HepG2 (cell line): ENCODE data around the gene NDUFB6. TPM values are rescaled to one million over a fixed set of nuclear protein-coding genes. Genes with fewer than 3 reads are reported as not detected.

Experiments used
- CAMTA2 ChIP-seq: sonication (generic); formaldehyde crosslinking; IDR thresholded peaks from 2 replicates; pipeline ENCODE4 v1.4.0; 2020; ENCODE audit warnings: mild to moderate bottlenecking, missing genetic modification reagents, borderline replicate concordance
- DPF2 ChIP-seq: sonication (generic); formaldehyde crosslinking; IDR thresholded peaks from 2 replicates; pipeline ENCODE4 v1.4.0; 2020; ENCODE audit warnings: mild to moderate bottlenecking, low read depth, missing genetic modification reagents, borderline replicate concordance
- GPBP1L1 ChIP-seq: sonication (generic); formaldehyde crosslinking; IDR thresholded peaks from 2 replicates; pipeline ENCODE4 v1.5.0; 2020; ENCODE audit warnings: mild to moderate bottlenecking, missing genetic modification reagents
- KLF15 ChIP-seq: sonication (generic); formaldehyde crosslinking; IDR thresholded peaks from 2 replicates; pipeline ENCODE4 v1.8.1; 2023; ENCODE audit warnings: borderline replicate concordance, mild to moderate bottlenecking, inconsistent platforms, missing genetic modification reagents, mixed read lengths
- LCORL ChIP-seq, 2 experiments: fragments of 450-650 bp in 1 of 2; sonication (generic) in 1 of 2; formaldehyde crosslinking in 1 of 2; IDR thresholded peaks; 2 replicates each; pipeline versions ENCODE4 v1.5.0 to v1.6.1; 2017 to 2020; ENCODE audit warnings: antibody characterized with exemption in 1 of 2, missing genetic modification reagents in 1 of 2
- NR2F2 ChIP-seq: IDR thresholded peaks from 2 replicates; pipeline ENCODE4 v1.6.1; 2012; ENCODE audit warnings: low read depth, inconsistent platforms, borderline replicate concordance
- RELA ChIP-seq: sonication (generic); formaldehyde crosslinking; IDR thresholded peaks from 2 replicates; pipeline ENCODE4 v1.4.0; 2020; ENCODE audit warnings: missing genetic modification reagents
- RNF2 ChIP-seq: fragments of 450-650 bp; conservative IDR thresholded peaks from 2 replicates; pipeline ENCODE4 v1.6.1; 2016; ENCODE audit warnings: low read depth
- THAP9 ChIP-seq: sonication (generic); formaldehyde crosslinking; IDR thresholded peaks from 2 replicates; pipeline ENCODE4; 2020; ENCODE audit warnings: missing genetic modification reagents, mild to moderate bottlenecking, borderline replicate concordance
- USF2 ChIP-seq, 2 experiments: sonication (generic) in 1 of 2; formaldehyde crosslinking in 1 of 2; IDR thresholded peaks; 2 replicates each; pipeline versions ENCODE4 v1.5.1 to v1.6.1; 2011 to 2020; ENCODE audit warnings: borderline replicate concordance in 1 of 2, low read depth in 1 of 2, low read length in 1 of 2, mild to moderate bottlenecking in 1 of 2, missing genetic modification reagents in 1 of 2, moderate library complexity in 1 of 2
- ZFP1 ChIP-seq: IDR thresholded peaks from 2 replicates; pipeline ENCODE4 v1.6.1; 2016
- ZNF446 ChIP-seq: sonication (generic); formaldehyde crosslinking; IDR thresholded peaks from 2 replicates; pipeline ENCODE4 v1.5.0; 2020; ENCODE audit warnings: mild to moderate bottlenecking, missing genetic modification reagents
- ZNF607 ChIP-seq: sonication (generic); formaldehyde crosslinking; IDR thresholded peaks from 2 replicates; pipeline ENCODE4 v1.5.1; 2020; ENCODE audit warnings: missing genetic modification reagents, mild to moderate bottlenecking, borderline replicate concordance
- ZNF687 ChIP-seq: sonication (generic); formaldehyde crosslinking; IDR thresholded peaks from 2 replicates; pipeline ENCODE4 v1.5.1; 2020; ENCODE audit warnings: mild to moderate bottlenecking, missing genetic modification reagents, moderate library complexity
- ZNF713 ChIP-seq: sonication (generic); formaldehyde crosslinking; IDR thresholded peaks from 2 replicates; pipeline ENCODE4 v1.4.0; 2020; ENCODE audit warnings: mild to moderate bottlenecking, missing genetic modification reagents
- ZNF841 ChIP-seq: sonication (generic); formaldehyde crosslinking; IDR thresholded peaks from 2 replicates; pipeline ENCODE4 v1.8.1; 2023; ENCODE audit warnings: missing genetic modification reagents, borderline replicate concordance
- polyA plus RNA-seq, 8 experiments: library from polyadenylated mRNA; depleted of rRNA in 3 of 8; stranded (reverse) in 7 of 8; unstranded in 1 of 8; fragments of >200 nt; fragmentation: Illumina TruSeq in 4 of 8; extraction: Trizol in 4 of 8; gene quantifications; 2 replicates each; pipeline versions ENCODE4 v1.2.1 to v1.2.3, GENCODE V29; 2011 to 2016; ENCODE audit warnings: low read depth in 4 of 8, missing spikeins in 1 of 8, mixed read lengths in 1 of 8; ENCODE audit not compliant: insufficient read depth in 1 of 8
- total RNA-seq, 5 experiments: library from RNA; depleted of rRNA; stranded (reverse); fragments of >200 nt; fragmentation: Illumina TruSeq; extraction: Trizol; gene quantifications; 2 replicates each; pipeline ENCODE4 v1.2.3, GENCODE V29; 2016; ENCODE audit warnings: low read depth in 1 of 5

NDUFB6 gene
- total and polyA plus RNA-seq, 2 of the 13 experiments (the other 11 are each of a cell fraction or from before 2014, with no cell fraction given): 31.2 to 81.9 TPM

- TF ChIP-seq DPF2 (CRISPR knock-in tag) (no peak), GPBP1L1 (CRISPR knock-in tag) (no peak), RELA (CRISPR knock-in tag) (no peak), ZNF607 (CRISPR knock-in tag) (no peak), USF2 (IDR thresholded peaks at IDR 0.05; ENCODE audit: low read depth, low read length) (no peak), USF2 (CRISPR knock-in tag; IDR thresholded peaks at IDR 0.05; ENCODE audit: borderline replicate concordance) (no peak), ZFP1 (CRISPR knock-in tag) (no peak), NR2F2 (no peak), ZNF446 (CRISPR knock-in tag) (no peak), RNF2 (no peak), THAP9 (CRISPR knock-in tag) (peak; percentile 84; the same call in 1 of the 2 replicates), KLF15 (CRISPR knock-in tag) (no peak), CAMTA2 (CRISPR knock-in tag) (no peak), ZNF841 (no peak), ZNF713 (no peak), LCORL (IDR thresholded peaks at IDR 0.05) (no peak), LCORL (CRISPR knock-in tag; IDR thresholded peaks at IDR 0.05) (peak; percentile 55; the same call in 1 of the 2 replicates), ZNF687 (CRISPR knock-in tag) (peak; percentile 77)
Observed at GRCh38 chr9:32526041-32526706, 46.8 kb downstream of the NDUFB6 start, which contains the start of gene RIGI (continued).
